Ramos (cell line): ENCODE results near the gene TFF3.

Experiments
- in situ Hi-C: fragments of 300-500 bp; cut with MboI; formaldehyde crosslinking; loops from one replicate; pipeline ENCODE4 v1.14.3; 2022; ENCODE audit warnings: low sequenced_read_pairs; ENCODE audit not compliant: unreplicated experiment

Gene TFF3

DNA sequence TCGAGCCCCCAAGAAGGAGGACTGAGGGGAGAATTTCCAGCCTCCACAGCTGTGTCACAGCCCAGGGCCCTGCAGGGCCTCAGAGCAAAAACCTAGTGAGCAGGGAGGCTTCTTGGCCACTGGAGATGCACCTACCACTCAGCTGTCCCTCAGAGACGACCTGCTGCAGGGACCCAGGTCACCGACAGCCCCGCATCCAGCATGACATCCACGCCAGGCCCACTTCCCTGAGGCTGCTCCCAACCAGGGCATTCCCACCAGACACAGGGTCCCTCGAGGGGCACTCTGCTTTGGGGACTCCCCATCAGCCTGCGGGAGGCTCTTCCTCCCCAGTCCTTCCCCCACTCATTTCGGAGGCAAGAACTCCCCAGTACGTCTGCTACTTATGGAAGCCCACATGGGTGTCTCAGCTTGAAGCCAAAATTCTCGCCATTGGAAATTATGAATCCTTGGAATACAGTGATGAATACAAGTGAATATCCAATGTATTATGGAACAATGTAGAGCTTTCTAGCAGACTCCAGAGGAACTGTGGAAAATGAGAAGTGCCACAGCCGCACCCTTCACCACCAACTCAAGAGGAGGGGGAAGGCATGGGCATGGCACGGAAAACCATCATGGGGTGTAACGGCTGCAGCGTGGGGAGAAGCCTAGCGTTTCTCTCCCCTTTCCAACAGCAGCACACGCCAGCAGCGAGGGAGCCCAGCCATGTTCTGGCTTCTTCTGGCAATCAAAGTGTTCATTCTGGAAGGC lies 6.9 kb downstream of the TFF3 start:
- in situ Hi-C loops: loop anchor here (25.0 kb wide), 1 partner anchor 529 kb away; no protein-coding TSS in a partner anchor

DNA sequence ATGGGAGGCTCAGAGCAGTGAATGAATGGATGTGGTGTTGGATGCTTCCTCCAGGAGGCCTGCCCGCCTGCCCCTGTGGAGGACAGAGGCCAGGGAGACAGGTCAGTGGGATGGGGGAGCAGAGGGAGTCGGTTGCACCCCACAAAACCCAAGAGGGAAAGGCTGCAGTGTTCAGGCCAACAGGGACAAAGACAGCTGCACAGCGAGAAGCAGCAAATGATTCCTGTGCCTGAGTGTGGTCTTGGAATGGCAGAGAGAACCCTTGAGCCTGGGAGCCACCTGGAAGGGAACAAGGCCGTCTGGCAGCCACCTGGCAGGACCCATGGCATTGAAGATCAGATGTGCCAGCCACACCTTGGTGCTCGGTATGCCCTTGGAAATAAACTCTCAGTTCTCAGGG lies 8.1 kb downstream of the TFF3 start:
- in situ Hi-C loops: loop anchor here (25.0 kb wide), 1 partner anchor 530 kb away; no protein-coding TSS in a partner anchor

DNA sequence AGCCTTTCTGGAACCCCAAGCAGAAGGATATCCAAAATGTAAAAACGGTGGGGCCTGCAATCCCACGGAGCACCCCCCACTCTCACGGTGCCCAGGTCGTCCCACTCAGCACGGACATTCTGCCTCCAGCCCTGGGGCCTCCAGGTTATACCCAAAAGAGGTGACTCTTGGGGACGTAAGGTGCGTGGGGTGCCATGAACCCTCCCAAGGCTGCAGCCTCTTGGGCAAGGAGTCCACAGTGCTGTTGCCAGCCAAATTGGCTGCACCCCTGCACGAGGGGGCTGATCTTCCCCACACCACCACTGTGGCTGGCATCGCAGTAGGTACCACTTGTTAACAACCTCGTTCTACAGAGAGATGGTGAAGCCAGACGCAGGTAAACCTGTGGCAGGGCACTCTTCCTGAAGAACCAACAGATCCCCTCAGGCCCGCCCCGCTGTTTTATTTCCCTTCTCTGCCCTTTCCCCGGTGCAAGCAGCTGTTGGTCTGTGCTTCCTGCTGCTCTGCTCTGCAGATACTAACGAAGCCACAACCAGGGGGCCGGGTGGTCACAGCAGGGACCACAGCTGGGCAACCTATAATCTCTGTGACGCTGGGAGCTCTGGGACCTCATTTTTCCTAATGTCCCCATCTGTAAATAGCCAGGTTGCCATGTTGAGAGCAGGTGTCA lies 8.7 kb downstream of the TFF3 start:
- in situ Hi-C loops: loop anchor here (25.0 kb wide), 1 partner anchor 531 kb away; no protein-coding TSS in a partner anchor

DNA sequence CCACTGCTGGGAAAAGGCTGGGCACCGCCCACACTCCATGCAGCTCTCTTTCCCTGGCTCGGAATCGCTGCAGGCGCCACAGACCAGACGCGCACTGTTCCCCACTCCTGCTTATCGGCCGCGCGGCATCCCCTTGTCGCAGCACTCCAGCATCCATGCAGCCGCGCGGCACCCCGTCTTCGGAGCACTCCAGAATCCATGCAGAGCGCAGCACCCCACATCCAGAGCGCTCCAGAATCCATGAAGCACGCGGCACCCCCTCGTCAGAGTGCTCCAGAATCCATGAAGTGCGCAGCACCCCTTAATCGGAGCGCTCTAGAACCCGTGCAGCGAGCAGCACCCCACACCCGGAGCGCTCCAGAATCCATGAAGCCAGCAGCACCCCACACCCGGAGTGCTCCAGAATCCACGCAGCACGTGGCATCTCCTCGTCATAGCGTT lies 9.5 kb downstream of the TFF3 start:
- in situ Hi-C loops: loop anchor here (25.0 kb wide), 1 partner anchor 532 kb away; no protein-coding TSS in a partner anchor

DNA sequence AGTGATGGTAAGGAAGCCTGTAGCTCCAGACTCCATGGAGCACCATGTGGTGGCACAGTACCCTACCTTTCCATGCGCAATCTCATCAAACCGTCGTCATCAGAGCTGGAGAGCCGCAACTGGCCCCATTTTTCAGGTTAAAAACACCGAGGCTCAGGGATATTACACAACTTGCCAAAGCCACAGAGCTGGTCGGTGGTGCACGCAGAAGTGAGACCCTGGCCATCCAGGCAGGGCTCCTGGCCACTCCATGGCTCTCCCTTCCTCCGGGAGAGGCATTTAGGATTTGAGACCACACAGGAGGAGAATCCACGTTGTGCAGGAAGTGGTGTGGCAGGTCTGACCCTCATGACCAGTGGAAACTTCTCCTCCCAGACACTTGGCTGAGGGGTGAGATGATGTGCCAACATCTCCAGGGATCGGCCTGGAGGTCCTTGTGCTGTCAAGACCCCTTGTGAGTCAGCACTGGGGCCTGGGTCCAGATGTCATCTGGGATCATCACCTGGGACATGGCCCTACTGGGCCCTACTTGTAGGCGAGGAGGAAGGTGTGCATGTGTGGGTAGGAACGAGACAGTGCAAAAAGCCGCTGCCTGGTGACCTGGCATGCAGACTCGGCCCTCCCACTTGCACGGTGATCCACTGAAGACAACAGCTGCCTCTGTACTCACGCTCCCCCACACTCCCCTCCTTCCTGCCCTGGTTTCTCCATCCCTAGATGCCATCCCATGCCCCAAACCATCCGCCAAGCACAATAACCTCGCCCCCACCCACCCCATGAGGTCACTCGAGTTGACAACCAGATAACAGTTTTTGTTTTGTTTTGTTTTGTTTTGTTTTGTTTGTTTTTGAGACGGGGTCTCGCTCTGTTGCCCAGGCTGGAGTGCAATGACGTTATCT lies 10.4 kb downstream of the TFF3 start:
- in situ Hi-C loops: loop anchor here (25.0 kb wide), 1 partner anchor 532 kb away; no protein-coding TSS in a partner anchor

DNA sequence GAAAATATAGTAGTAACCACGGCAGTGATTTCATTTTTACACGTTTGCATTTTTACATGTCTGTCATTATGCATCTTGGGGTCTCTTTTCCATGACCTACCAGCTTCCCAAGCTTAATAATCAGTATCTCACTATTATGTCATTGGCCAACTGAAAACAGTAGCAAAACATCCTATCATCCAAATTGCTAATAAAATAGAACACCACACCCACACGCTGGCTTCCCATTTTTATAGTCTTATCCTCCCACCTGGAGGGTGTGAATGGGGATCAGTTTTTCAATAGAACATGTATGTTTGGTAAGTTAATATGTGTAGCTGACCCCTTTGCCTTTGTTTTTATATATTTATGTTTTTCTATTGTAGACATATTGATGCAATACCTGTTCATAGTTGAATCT lies 11.8 kb downstream of the TFF3 start:
- in situ Hi-C loops: loop anchor here (25.0 kb wide), 1 partner anchor 534 kb away; no protein-coding TSS in a partner anchor

DNA sequence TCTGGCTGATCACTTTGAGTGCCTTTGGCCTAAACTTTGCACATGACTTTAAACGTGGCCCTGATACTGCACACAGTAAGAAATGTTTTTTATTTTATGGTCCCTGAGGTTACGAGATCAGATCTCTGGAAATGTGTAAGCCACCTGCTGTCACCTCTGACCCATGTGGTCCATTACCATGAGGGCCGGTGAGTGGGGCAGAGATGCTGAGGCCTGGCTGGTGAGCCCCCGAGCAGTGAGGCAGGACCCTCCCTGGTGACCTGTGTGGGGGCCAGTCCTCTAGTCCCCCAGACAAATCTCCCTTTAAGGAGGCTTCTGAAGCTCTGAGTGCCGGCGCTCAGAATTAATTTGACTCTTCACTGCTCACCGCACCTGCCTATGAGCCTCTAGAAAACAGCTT lies 12.4 kb downstream of the TFF3 start:
- in situ Hi-C loops: loop anchor here (25.0 kb wide), 1 partner anchor 535 kb away; no protein-coding TSS in a partner anchor

DNA sequence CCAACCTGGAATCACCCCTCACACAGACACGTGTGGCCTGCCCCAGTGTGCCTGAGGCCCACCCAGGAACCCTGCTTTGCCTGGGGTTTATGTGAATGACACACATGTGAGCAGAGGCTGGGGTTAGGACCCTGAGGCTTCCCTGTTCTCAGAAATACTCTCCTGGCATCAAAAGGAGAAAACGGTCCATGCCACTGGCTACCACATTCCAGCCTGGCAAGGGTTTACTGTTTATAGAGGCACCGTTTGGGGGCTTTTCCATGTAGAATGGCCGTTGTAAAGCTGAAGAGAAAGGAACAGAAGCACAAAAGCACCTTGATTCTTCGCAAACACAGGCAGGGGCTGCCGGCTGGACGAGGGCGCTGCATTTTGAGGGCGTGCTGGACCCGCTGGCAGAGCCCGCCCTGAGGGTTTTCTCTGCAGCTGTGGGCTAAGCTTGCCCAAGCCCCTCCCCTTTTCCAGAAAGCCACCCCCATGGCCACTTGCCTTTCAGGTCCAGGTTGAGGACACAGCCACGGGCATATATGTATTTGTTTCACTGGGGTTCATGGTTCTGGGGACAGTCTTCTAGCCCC lies 13.0 kb downstream of the TFF3 start:
- in situ Hi-C loops: loop anchor here (25.0 kb wide), 1 partner anchor 535 kb away; no protein-coding TSS in a partner anchor

DNA sequence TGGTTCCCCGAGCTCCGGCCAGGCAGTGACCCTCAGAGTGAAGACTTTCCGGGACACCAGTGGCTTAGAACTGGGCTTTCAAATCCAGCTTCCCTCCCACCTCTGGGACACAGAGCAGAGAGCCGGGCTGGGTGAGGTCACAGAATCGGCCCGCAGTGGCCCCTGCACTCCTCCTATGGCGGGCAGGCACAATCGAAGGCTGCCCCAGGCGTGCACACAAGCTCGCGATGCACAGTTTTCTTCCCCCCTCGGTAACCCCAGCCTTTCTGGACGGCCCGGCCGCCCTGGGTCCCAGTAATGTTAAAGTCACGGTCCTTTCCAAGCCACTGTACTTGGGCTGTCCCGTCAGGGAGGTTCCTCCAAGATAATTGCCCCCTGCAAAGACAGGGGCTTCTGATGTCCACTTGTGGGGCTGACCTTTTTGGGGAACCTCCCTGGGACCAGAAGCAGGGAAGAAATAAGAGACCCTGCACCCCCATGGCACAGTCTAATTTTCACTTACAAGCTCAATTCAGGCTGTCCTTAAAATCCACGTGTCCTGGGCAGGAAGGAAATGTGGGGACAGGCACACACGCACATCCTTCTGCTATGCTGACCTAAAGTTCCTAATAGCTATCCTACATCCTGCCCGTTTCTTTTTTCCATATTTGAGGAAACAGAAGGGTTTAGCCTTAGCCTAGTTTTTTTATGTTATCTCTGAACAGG lies 13.7 kb downstream of the TFF3 start:
- in situ Hi-C loops: loop anchor here (25.0 kb wide), 1 partner anchor 536 kb away; no protein-coding TSS in a partner anchor

DNA sequence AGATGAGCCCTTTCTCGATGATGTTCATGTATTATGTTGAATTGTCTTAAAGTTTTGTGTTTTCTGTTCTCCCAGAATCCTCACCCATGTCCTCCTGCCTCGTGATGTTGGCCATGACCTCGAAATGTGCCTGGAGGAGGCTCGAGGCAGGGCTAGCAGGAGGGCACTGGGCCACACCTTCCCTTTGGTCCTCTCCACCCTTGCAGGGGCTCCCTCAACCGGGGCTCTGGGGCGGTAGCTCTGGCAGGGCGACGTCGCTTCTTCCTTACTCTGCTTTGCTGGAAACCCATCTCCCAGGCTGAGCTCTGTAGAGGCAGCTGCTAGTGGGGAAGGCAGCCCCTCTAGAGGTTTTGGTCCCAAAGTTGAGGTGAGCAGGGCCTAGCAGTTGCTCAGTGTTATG lies 14.3 kb downstream of the TFF3 start:
- in situ Hi-C loops: loop anchor here (25.0 kb wide), 1 partner anchor 536 kb away; no protein-coding TSS in a partner anchor

DNA sequence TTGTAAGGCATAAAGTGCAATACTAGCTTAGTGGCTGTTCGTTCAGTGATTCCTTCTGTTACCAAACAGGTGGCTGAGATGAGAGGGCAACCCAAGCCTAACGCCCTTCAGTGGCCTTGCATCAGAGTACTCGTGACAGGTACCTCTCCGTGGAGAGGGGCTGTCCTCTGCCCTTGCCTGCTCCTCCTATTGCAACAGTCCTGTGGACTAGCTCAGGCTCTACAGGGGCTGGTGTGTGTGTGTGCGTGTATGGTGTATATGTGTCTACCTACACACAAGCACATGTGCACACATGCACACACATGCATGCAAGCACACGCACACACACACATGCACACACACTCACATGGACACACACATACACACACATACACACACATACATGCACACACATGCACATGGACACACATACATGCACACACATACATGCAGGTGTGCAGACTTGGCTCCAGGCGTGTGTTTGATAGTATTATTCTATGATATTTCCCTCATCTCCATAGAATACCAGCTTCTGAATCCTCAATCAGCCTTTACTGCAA lies 15.1 kb downstream of the TFF3 start:
- in situ Hi-C loops: loop anchor here (25.0 kb wide), 1 partner anchor 537 kb away; no protein-coding TSS in a partner anchor

DNA sequence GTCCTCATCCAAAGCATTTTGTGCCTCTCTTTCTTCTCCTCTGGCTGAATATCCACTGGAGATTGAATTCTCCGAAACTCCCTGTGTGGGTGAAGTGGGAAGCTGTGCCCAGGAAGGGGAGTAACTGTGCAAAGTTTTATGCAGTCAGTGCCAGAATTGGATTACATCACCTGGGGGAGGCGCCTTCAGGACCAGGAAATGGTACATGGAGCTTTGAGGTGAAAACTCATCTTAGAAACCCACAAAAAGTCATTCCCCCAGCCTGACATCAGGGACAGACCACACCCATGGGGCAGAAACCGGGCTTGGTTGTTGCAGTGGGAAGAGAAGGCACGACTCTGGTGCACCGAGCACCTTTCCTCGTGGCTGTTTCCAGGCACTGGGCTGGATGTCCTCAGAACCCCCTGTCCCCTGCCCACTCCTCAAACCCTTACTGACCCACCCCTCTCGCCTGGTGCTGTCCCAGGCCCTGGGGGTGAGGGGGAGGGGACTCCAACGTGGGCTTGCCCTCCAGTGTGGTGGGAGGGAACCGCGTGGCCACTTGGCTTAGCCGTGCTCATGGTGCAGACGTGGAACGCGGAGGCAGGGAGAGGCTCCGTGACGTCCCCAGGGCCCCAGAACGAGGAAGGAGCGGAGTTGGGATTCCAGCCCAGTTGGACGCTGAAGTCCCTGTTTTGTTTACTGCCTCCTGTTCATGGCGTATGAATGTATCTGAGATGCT lies 15.7 kb downstream of the TFF3 start:
- in situ Hi-C loops: loop anchor here (25.0 kb wide), 2 partner anchors 538 to 687 kb away; no protein-coding TSS in a partner anchor

DNA sequence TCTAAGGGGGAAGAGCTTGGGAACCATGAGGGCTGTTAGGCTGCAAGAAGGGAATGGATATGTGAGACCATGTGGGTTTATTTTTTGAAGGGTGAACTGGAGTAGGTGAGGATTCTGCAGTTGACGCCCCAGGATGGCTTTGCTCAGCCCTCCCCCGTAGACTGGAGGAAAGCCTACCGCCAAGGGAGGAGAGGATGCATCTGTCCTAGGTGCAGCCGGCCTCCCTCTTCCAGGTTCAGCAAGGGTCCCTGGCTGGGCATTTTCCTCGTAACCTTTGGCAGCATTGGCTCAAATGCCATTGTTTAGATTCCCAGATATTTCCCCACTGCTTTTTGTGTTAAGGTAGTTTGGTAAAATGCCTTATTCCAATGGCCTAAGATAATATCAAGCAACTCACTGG lies 16.6 kb downstream of the TFF3 start:
- in situ Hi-C loops: loop anchor here (25.0 kb wide), 1 partner anchor 686 kb away; no protein-coding TSS in a partner anchor

DNA sequence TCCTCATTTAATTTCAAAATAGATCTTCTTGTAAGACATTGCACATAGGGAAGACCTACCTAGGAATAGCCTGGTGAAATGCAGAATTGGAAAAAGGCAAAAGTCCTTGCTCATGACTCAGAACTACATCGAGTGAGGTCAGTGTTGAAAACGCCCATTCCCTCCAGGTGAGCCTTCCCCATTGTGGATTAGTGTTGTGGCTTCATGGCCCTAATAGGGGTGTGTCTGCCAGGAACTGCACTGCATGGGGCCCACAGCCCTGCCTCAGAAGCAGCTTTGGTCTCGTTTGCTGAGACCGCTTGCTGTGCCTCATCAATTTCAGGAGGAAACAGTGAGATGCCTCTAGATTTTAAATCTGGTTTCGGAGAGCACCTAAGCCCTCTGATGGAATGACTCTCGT lies 17.0 kb downstream of the TFF3 start:
- in situ Hi-C loops: loop anchor here (25.0 kb wide), 1 partner anchor 686 kb away; no protein-coding TSS in a partner anchor

DNA sequence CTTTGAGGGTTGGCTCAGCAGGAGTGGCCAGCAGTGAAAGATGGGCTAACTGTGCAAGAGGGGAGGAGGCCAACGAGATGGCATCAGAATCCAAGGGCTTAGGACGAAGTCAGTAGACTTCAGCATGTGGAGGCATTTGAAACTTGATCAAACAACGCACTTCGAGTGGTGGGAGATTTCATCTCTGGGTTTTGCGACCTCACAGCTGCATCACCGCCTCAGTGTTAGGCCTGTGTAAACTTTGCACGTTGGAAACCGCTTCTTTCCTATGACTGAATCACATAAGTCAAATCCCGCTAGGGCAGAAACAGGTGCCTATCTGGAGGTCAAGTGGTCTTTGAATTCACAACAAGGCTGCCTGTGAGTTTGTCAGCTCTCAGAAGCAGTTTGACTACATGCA lies 17.8 kb downstream of the TFF3 start:
- in situ Hi-C loops: loop anchor here (25.0 kb wide), 1 partner anchor 685 kb away; no protein-coding TSS in a partner anchor

DNA sequence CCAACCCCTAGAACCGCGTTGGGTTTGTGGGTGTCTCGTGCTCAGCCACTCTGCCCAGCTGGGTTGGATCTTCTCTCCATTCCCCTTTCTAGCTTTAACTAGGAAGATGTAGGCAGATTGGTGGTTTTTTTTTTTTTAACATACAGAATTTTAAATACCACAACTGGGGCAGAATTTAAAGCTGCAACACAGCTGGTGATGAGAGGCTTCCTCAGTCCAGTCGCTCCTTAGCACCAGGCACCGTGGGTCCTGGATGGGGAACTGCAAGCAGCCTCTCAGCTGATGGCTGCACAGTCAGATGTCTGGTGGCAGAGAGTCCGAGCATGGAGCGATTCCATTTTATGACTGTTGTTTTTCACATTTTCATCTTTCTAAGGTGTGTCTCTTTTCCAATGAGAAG lies 18.7 kb downstream of the TFF3 start:
- in situ Hi-C loops: loop anchor here (25.0 kb wide), 1 partner anchor 684 kb away; no protein-coding TSS in a partner anchor

DNA sequence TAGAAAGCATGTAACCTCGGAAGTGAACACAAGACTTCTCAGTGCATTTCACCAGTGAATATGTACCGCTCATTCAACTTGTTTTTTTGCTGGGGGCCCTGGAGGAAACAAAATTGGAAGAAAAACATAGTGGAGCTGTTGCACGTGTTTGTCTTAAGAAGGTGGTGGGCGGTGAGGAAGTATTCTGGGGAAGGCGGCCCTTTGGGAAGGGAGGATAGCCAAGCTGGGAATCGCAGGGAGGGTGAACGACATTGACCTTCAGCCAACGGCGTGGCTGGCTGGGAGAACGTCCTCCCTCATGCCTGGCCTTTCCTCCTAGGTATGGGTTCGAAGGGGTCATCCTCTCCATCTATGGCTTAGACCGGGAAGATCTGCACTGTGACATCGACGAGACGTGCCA lies 19.4 kb downstream of the TFF3 start:
- in situ Hi-C loops: loop anchor here (25.0 kb wide), 1 partner anchor 684 kb away; no protein-coding TSS in a partner anchor
